Gastrocnemius medialis (tissue), 4 donors: Measurements from ENCODE around the gene NTM. TPM values are rescaled to one million over a fixed set of nuclear protein-coding genes. Genes with fewer than 3 reads are reported as not detected.

Experiments
- ATAC-seq, 2 donors: fragments of 150-250 bp; one replicate each; pipeline ENCODE4 v1.9.1; 2016
- DNase-seq, 2 donors: peaks; one replicate each; pipeline ENCODE4 v3.0.0-alpha.2; 2019
- H3K27ac ChIP-seq, 4 donors: fragments of 200-600 bp; sonication (generic); 1 replicate in 1 of 4; 2 replicates in 3 of 4; pipeline ENCODE4 v1.5.1; 2016 to 2018; ENCODE audit warnings: mild to moderate bottlenecking in 2 of 4, moderate library complexity in 1 of 4
- H3K27me3 ChIP-seq, 3 donors: fragments of 200-600 bp; sonication (generic) in 2 of 3; 1 replicate in 1 of 3; 2 replicates in 2 of 3; pipeline versions ENCODE4 v1.5.1 to v1.6.0; 2016 to 2019; ENCODE audit warnings: mild to moderate bottlenecking in 1 of 3, moderate library complexity in 1 of 3
- H3K36me3 ChIP-seq, 2 donors: fragments of 200-600 bp; sonication (generic) in 1 of 2; one replicate each; pipeline ENCODE4 v1.5.1; 2017 to 2018
- H3K4me1 ChIP-seq, 2 donors: fragments of 200-600 bp; sonication (generic) in 1 of 2; one replicate each; pipeline ENCODE4 v1.5.1; 2016 to 2017; ENCODE audit warnings: mild to moderate bottlenecking in 2 of 2
- H3K4me3 ChIP-seq, 4 donors: fragments of 200-600 bp; sonication (generic) in 3 of 4; 1 replicate in 1 of 4; 2 replicates in 3 of 4; pipeline ENCODE4 v1.5.1; 2016 to 2019; ENCODE audit warnings: mild to moderate bottlenecking in 2 of 4
- H3K9me3 ChIP-seq, 3 donors: fragments of 200-600 bp; sonication (generic) in 2 of 3; 1 replicate in 1 of 3; 2 replicates in 2 of 3; pipeline ENCODE4 v1.5.1; 2016 to 2019
- CTCF ChIP-seq, 5 experiments: fragments of 450-650 bp in 3 of 5; fragments of 200-600 bp in 2 of 5; sonication (generic) in 2 of 5; IDR thresholded peaks in 4 of 5; conservative IDR thresholded peaks in 1 of 5; 1 replicate in 4 of 5; 2 replicates in 1 of 5; pipeline ENCODE4 v1.5.1; 2016 to 2019; ENCODE audit warnings: antibody characterized with exemption in 5 of 5, mild to moderate bottlenecking in 3 of 5, moderate library complexity in 3 of 5
- POLR2A ChIP-seq, 2 donors: fragments of 450-650 bp; IDR thresholded peaks; one replicate each; pipeline ENCODE4 v1.6.1; 2017; ENCODE audit warnings: antibody characterized with exemption in 2 of 2, mild to moderate bottlenecking in 2 of 2, moderate library complexity in 2 of 2
- in situ Hi-C, 4 donors: fragments of 200-750 bp; cut with MboI; loops; one replicate each; pipeline versions ENCODE4 v1.15.0 to v1.8.0; 2017; ENCODE audit warnings: low sequenced_read_pairs in 4 of 4
- intact Hi-C: fragments of 100-400 bp; cut with DNase I; formaldehyde crosslinking; loops from one replicate; pipeline ENCODE4 v1.15.1; 2023; ENCODE audit warnings: low total_unique reads
- total RNA-seq, 4 donors: library from RNA; depleted of rRNA; stranded (reverse); fragments of >200 nt; gene quantifications; one replicate each; pipeline versions ENCODE4 v1.1.0 to v1.2.3, GENCODE V29; 2016

The NTM gene
- total RNA-seq, 4 donors from 2014 or later, result 0.69 TPM; not detected in 3

DNA sequence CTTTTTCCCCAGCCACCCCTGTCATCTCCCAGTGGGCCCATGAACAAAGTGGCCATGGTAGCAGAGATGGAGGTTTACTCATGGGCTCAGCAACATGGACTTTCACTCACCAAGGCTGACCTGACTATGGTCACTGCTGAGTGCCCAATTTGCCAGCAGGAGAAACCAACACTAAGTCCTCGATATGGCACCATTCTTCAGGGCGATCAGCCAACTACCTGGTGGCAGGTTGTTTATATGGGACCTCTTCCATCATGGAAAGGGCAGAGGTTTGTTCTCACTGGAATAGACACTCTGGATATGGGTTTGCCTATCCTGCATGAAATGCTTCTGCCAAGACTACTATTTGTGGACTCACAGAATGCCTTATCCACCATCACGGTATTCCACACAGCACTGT lies 1009.1 kb downstream of the NTM start:
- TF ChIP-seq POLR2A (IDR thresholded peaks at IDR 0.05) (no peak), CTCF (IDR thresholded peaks at IDR 0.05 in 4 of 5, conservative IDR thresholded peaks at IDR 0.05 in 1 of 5) (no peak)
- in situ Hi-C loops, result no loop called here

More for the DNA sequence above, 1009.1 kb downstream of the NTM start:
- H3K36me3 ChIP-seq, result no peaks in the 10 kb centered on the region
- H3K4me1 ChIP-seq, result no peaks in the 10 kb centered on the region
- intact Hi-C loops, result no loop called here
- no peak overlapping the region for H3K4me3 ChIP-seq
- H3K9me3 ChIP-seq, result no peaks in the 10 kb centered on the region
- ATAC-seq (no peak), DNase-seq (no peak)
- no peaks in the 10 kb centered on the region for H3K27me3 ChIP-seq
- H3K27ac ChIP-seq, result no peak overlapping the region
